Ovary (tissue), 3 donors: ENCODE data around the gene GALNT5.

Experiments
- CTCF ChIP-seq, 3 donors: fragments of 450-650 bp in 2 of 3; fragments of 200-600 bp in 1 of 3; IDR thresholded peaks; one replicate each; pipeline versions ENCODE4 v1.5.1 to v1.8.0; 2016 to 2022; ENCODE audit warnings: antibody characterized with exemption in 3 of 3, mild to moderate bottlenecking in 1 of 3
- EP300 ChIP-seq: sonication (generic); formaldehyde crosslinking; IDR thresholded peaks from one replicate; pipeline ENCODE4 v1.6.1; 2017; ENCODE audit warnings: antibody characterized with exemption
- donor health status: DM: no; HTN: no; CAD: no.

DNA sequence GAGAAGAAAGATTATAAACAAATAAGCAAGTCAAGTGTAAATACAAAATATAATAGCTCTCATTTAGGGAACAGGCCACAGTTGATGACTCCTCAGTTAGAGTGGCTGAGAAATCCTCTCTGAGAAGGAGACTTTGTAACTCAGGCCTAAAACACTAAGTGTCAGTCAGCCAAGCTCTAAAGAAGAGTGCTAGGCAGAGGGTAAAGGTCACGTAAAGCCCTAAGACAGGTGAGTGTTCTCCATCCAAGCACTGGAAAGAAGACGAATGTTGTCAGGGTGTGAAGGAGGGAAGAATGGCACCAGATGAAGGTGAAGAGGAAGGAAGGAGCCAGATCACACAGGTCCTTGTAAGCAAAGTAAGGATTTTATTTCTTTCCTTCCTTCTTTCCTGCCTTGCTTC lies 43.8 kb downstream of the GALNT5 start:
- no peak for TF ChIP-seq CTCF (IDR thresholded peaks at IDR 0.05)
- TF ChIP-seq EP300: no peak
